HepG2 (cell line): ENCODE results near the gene ARFGEF3. TPM values are rescaled to one million over a fixed set of nuclear protein-coding genes. Genes with fewer than 3 reads are reported as not detected.
"Not testable (repeated sequence)": the region's sequence is repeated elsewhere in the genome, so short reads cannot be mapped to it uniquely, and the experiment has no call there.

Source experiments
- ATAC-seq: fragments of 200-7000 bp; cut with Tn5 transposase; 3 replicates; pipeline ENCODE4 v1.9.1; 2020; ENCODE audit warnings: mild to moderate bottlenecking, moderate library complexity
- BruUV-seq: library from RNA; stranded (reverse); fragments of 400-500 nt; replicated peaks from 2 replicates; lab custom pipeline; 2021; lab: Mats Ljungman, UMichigan
- CTCF ChIA-PET: fragments of 300-600 bp; formaldehyde crosslinking; extraction: SDS; loops from one replicate; lab custom pipeline; 2021; ENCODE audit warnings: low total read pairs, inconsistent platforms, low intra/inter-chr PET ratio; lab: Yijun Ruan, JAX
- POLR2A ChIA-PET: fragments of 350-600 bp; sonication (Branson Sonifier 250); formaldehyde crosslinking; loops from one replicate; lab custom pipeline; 2020; ENCODE audit warnings: antibody characterized with exemption, inconsistent platforms; lab: Yijun Ruan, JAX
- DNase-seq: peaks from one replicate; pipeline ENCODE4 v3.0.0-alpha.2; 2015; ENCODE audit warnings: low spot score
- FAIRE-seq: peaks from 3 replicates; lab custom pipeline; 2011; peaks lifted over from hg19 to GRCh38; lab: Jason Lieb, UNC
- H2AFZ ChIP-seq: one replicate; pipeline ENCODE4 v1.6.1; 2011; ENCODE audit warnings: low read length, inconsistent platforms
- H3K27ac ChIP-seq: fragments of 300-600 bp; 3 replicates; pipeline ENCODE4 v1.8.0; 2011; ENCODE audit warnings: mixed run types, mild to moderate bottlenecking, mixed read lengths, low read length, inconsistent platforms; ENCODE audit not compliant: insufficient read depth; ENCODE audit errors: extremely low read length
- H3K27me3 ChIP-seq, 2 experiments: fragments of 200-600 bp in 1 of 2; 2 replicates in 1 of 2; 3 replicates in 1 of 2; pipeline versions ENCODE4 v1.6.0 to v1.8.0; 2011; ENCODE audit warnings: low read length in 2 of 2, mild to moderate bottlenecking in 2 of 2, moderate library complexity in 2 of 2, inconsistent platforms in 1 of 2; ENCODE audit not compliant: insufficient read depth in 2 of 2, control insufficient read depth in 1 of 2
- H3K36me3 ChIP-seq, 2 experiments: fragments of 200-600 bp in 1 of 2; replicated peaks in 1 of 2; 2 replicates in 1 of 2; 3 replicates in 1 of 2; pipeline versions ENCODE4 v1.5.1 to v1.8.0; 2011; ENCODE audit warnings: low read length in 2 of 2, inconsistent platforms in 1 of 2; ENCODE audit not compliant: insufficient read depth in 2 of 2, control insufficient read depth in 1 of 2
- H3K4me1 ChIP-seq: 2 replicates; pipeline ENCODE4 v1.5.1; 2012; ENCODE audit warnings: low read length, inconsistent platforms; ENCODE audit not compliant: insufficient read depth
- H3K4me2 ChIP-seq: 2 replicates; pipeline ENCODE4 v1.6.0; 2011; ENCODE audit warnings: low read depth, low read length, inconsistent platforms
- H3K4me3 ChIP-seq, 3 experiments: fragments of 200-600 bp in 1 of 3; sonication (generic), shearing (Covaris generic) in 1 of 3; replicated peaks in 1 of 3; 2 replicates each; pipeline ENCODE4 v1.5.1; 2011 to 2016; ENCODE audit warnings: low read length in 3 of 3, inconsistent platforms in 2 of 3, low read depth in 2 of 3, mild to moderate bottlenecking in 2 of 3, control low read depth in 1 of 3, mixed read lengths in 1 of 3; ENCODE audit not compliant: insufficient read depth in 1 of 3
- H3K79me2 ChIP-seq: one replicate; pipeline ENCODE4 v1.6.1; 2011; ENCODE audit warnings: low read length, inconsistent platforms; ENCODE audit not compliant: insufficient read depth
- H3K9ac ChIP-seq: 2 replicates; pipeline ENCODE4 v1.6.0; 2011; ENCODE audit warnings: mild to moderate bottlenecking, low read depth, low read length, inconsistent platforms; ENCODE audit not compliant: insufficient read depth
- H3K9me3 ChIP-seq: 2 replicates; pipeline ENCODE4 v1.5.1; 2012; ENCODE audit warnings: mild to moderate bottlenecking, low read length
- H4K20me1 ChIP-seq: 2 replicates; pipeline ENCODE4 v1.6.0; 2011; ENCODE audit warnings: inconsistent platforms, mild to moderate bottlenecking, low read length, moderate library complexity; ENCODE audit not compliant: insufficient read depth
- BHLHE40 ChIP-seq: IDR thresholded peaks from 2 replicates; pipeline ENCODE4 v1.6.1; 2011; ENCODE audit warnings: low read length, improper control_type of control experiment
- MAFF ChIP-seq: IDR thresholded peaks from 2 replicates; pipeline ENCODE4 v1.6.1; 2011; ENCODE audit warnings: low read depth, low read length, improper control_type of control experiment
- MTA1 ChIP-seq: sonication (generic); formaldehyde crosslinking; IDR thresholded peaks from 2 replicates; pipeline ENCODE4 v1.4.0; 2020; ENCODE audit warnings: missing genetic modification reagents, mild to moderate bottlenecking, borderline replicate concordance
- NR2C2 ChIP-seq: sonication (generic); formaldehyde crosslinking; IDR thresholded peaks from 2 replicates; pipeline ENCODE4 v1.4.0; 2020; ENCODE audit warnings: missing genetic modification reagents, mild to moderate bottlenecking, moderate library complexity, borderline replicate concordance
- ZBTB1 ChIP-seq: sonication (generic); formaldehyde crosslinking; IDR thresholded peaks from 2 replicates; pipeline ENCODE4 v1.4.0; 2020; ENCODE audit warnings: missing genetic modification reagents, borderline replicate concordance
- ZNF431 ChIP-seq: sonication (generic); formaldehyde crosslinking; IDR thresholded peaks from 2 replicates; pipeline ENCODE4 v1.9.0; 2022; ENCODE audit warnings: missing genetic modification reagents, low read depth, mild to moderate bottlenecking, borderline replicate concordance
- WGBS: methylation state at CpG from one replicate; pipeline ENCODE4 v1.1.6; 2017; ENCODE audit warnings: low lambda C conversion rate; 5-methylcytosine and 5-hydroxymethylcytosine counted together
- in situ Hi-C: cut with HindIII; loops from 2 replicates; pipeline ENCODE4 v1.10.0; 2017; ENCODE audit warnings: low pct_unique_long_range_greater_than_20kb; ENCODE audit not compliant: extremely low pct_ligation_motif_present
- intact Hi-C: fragments of 100-400 bp; cut with micrococcal nuclease; formaldehyde crosslinking; loops from one replicate; pipeline ENCODE4 v1.10.0; 2022; ENCODE audit not compliant: unreplicated experiment
- polyA plus RNA-seq, 8 experiments: library from polyadenylated mRNA; depleted of rRNA in 3 of 8; stranded (reverse) in 7 of 8; unstranded in 1 of 8; fragments of >200 nt; fragmentation: Illumina TruSeq in 4 of 8; extraction: Trizol in 4 of 8; gene quantifications; 2 replicates each; pipeline versions ENCODE4 v1.2.1 to v1.2.3, GENCODE V29; 2011 to 2016; ENCODE audit warnings: low read depth in 4 of 8, missing spikeins in 1 of 8, mixed read lengths in 1 of 8; ENCODE audit not compliant: insufficient read depth in 1 of 8
- total RNA-seq, 5 experiments: library from RNA; depleted of rRNA; stranded (reverse); fragments of >200 nt; fragmentation: Illumina TruSeq; extraction: Trizol; gene quantifications; 2 replicates each; pipeline ENCODE4 v1.2.3, GENCODE V29; 2016; ENCODE audit warnings: low read depth in 1 of 5

Gene ARFGEF3
- total and polyA plus RNA-seq, 2 of the 13 experiments (the other 11 are each of a cell fraction or from before 2014, with no cell fraction given) = 0.60 to 2.6 TPM

GRCh38 chr6:138211601-138212000 lies 49.9 kb downstream of the ARFGEF3 start:
- H3K27me3 ChIP-seq = no peaks in the 10 kb centered on the region
- H2AFZ ChIP-seq = no peak overlapping the region
- CTCF ChIA-PET = no interaction called here
- H3K79me2 ChIP-seq = no peaks in the 10 kb centered on the region
- POLR2A ChIA-PET = no interaction called here
- intact Hi-C loops = loop anchor here (2.0 kb wide), 1 partner anchor 95 kb away; no protein-coding TSS in a partner anchor
- DNase-seq = no peak
- 56% methylated on average over 5 of the region's 5 CpGs for WGBS
- no peaks in the 10 kb centered on the region for H3K4me1 ChIP-seq
- H3K4me2 ChIP-seq = no peak overlapping the region
- no peak for FAIRE-seq
- no peak for ATAC-seq
- no peak overlapping the region for H3K9ac ChIP-seq
- BruUV-seq = no TSS peak
- H3K4me3 ChIP-seq = no peak overlapping the region
- in situ Hi-C loops = no loop called here
- H4K20me1 ChIP-seq = no peaks in the 10 kb centered on the region
- TF ChIP-seq MTA1 (CRISPR knock-in tag) = no peak
- TF ChIP-seq BHLHE40 = no peak
- TF ChIP-seq ZBTB1 (CRISPR knock-in tag) = no peak
- TF ChIP-seq MAFF = no peak
- no peak for TF ChIP-seq NR2C2 (CRISPR knock-in tag)
- TF ChIP-seq ZNF431 (CRISPR knock-in tag) = no peak
- TF ChIP-seq, all 625 proteins: peak for 0
- Histone ChIP-seq H3K9me3 (no peaks in the 10 kb centered on the region), H3K27ac (no peak overlapping the region), H3K36me3 (no peaks in the 10 kb centered on the region)

DNA sequence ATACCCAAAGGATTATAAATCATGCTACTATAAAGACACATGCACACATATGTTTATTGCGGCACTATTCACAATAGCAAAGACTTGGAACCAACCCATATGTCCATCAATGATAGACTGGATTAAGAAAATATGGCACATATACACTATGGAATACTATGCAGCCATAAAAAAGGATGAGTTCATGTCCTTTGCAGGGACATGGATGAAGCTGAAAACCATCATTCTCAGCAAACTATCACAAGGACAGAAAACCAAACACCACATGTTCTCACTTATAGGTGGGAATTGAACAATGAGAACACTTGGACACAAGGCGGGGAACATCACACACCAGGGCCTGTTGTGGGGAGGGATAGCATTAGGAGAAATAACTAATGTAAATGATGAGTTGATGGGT lies 50.8 kb downstream of the ARFGEF3 start:
- CTCF ChIA-PET, ATAC-seq: not testable (repeated sequence)

More for the DNA sequence above, 50.8 kb downstream of the ARFGEF3 start:
- H3K9me3 ChIP-seq, intact Hi-C loops, H3K27me3 ChIP-seq, H3K36me3 ChIP-seq, POLR2A ChIA-PET, H2AFZ ChIP-seq, H4K20me1 ChIP-seq, H3K79me2 ChIP-seq, in situ Hi-C loops, DNase-seq, FAIRE-seq, H3K4me1 ChIP-seq, H3K27ac ChIP-seq, H3K4me3 ChIP-seq, BruUV-seq, H3K4me2 ChIP-seq, H3K9ac ChIP-seq: not testable (repeated sequence)
- WGBS = 95% methylated on average over 2 of the region's 2 CpGs
